DMS 273 (cell line): ENCODE measurements around the gene URB1.
"Not testable (repeated sequence)": the region's sequence is repeated elsewhere in the genome, so short reads cannot be mapped to it uniquely, and the experiment has no call there.

Source experiments
- DNase-seq: peaks from one replicate; lab custom pipeline; 2025; ENCODE audit not compliant: unreplicated experiment; lab: John Stamatoyannopoulos, UW

URB1 gene

GRCh38 chr21:32298148-32298559 lies 94.7 kb downstream of the URB1 start:
- no peak for DNase-seq

GRCh38 chr21:32297449-32297848 lies 95.4 kb downstream of the URB1 start:
- no peak for DNase-seq

DNA sequence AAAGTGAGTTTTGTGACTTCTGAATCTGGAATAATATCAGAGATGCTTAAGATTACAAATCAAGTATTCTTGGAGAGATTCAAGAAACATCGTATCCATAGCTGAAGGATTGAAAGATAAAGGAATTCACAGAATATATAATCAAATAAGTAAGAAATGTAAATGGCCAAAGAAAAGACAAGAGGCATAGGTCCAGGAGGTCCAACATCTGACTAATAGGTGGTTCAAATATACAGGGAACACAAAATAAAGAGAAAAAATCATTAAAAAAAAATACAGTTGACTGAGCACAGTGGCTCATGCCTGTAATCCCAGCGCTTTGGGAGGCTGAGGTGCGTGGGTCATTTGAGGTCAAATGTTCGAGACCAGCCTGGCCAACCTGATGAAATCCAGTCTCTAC lies 107.3 kb downstream of the URB1 start:
- DNase-seq: no peak

GRCh38 chr21:32282992-32283391 lies 109.8 kb downstream of the URB1 start:
- no peak for DNase-seq

DNA sequence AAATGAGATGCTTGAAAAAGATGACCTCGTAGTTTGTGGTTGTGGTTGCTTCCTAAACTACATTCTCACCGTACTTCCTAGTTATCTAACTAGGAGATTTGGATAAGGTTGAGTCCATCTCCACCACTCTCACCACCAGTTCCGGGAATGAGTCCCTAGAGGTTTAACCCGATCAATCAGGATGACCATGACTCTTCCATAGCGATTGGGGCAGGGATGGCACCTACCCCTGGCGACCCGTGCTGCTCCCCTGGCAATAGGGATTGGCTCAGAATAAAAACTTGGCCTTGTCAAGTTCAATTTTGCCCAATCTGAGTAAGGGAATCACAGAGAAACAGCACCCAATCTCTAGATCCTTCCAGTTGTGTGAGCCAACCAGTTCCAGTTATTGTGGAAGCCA lies 111.3 kb downstream of the URB1 start:
- no peak for DNase-seq

- no peak for DNase-seq
Measured at GRCh38 chr21:32279377-32279680, 113.5 kb downstream of the URB1 start.

DNA sequence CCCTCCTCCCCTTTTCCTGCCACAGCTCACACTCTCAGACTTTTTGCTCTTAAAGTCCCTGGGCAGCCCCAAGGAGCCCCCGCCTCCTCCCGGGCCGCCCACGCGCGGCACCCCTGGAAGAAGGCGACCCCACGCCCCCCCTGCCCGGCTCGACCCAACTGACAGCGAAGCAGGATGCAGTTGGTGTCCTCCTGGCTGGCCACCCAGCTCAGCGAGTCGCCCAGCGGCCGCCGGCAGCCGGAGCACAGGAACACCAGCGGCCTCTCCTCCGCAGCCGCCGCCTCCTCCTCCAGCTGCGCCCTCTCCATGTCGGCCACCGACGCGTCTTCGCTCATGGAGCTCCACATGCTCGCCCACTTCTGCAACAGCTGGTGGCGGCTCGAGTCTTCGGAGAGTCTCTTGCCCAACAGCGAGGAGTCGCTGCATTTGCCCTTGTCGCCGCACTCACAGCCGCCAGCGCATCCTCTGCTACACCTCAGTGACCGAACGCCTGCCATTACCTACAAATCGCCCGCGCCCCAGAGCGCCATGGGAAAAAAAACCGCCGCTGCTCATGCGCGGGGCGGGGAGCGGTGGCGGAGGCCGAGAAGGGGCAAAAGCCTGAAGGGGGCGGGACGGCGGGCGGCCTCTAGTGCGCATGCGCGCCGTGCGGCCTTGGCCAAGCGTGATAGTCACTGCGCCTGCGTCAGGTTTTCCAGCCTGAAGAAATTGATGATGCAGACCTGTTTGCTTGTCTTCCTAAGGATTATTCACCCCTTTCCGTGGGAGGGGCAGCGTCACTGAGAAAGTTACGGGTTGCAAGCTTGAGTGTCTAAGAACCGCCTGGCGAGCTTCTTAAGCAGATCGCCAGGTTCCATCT lies 114.1 kb downstream of the URB1 start, which contains the start of gene MIS18A:
TSS of gene MIS18A (minus strand) at position 532 of the 859 bp plus-strand sequence. CDS start at position 497, 35 bp downstream.
- DNase-seq: peak; percentile 98

DNA sequence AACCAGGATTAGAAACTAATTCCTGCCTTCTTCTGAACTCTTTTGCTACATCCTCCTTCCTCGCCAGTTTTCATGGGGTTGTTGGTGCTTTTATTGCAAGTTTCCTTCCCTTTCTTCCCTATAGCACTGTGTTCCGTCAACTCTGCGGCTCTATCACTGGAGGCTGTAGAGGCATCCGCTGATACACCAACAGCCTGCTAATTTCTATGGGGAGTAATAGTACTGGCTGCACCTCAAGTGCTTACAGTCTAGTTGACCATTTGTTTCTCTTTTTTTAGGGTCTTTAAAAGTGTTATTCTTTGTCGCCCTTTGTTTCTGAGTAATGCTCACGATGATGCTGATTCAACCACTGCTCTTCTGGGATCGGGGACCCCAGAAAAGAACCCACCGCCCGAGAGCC lies 114.7 kb downstream of the URB1 start:
- DNase-seq: peak; percentile 38

GRCh38 chr21:32276671-32277070 lies 116.1 kb downstream of the URB1 start:
- no peak for DNase-seq

DNA sequence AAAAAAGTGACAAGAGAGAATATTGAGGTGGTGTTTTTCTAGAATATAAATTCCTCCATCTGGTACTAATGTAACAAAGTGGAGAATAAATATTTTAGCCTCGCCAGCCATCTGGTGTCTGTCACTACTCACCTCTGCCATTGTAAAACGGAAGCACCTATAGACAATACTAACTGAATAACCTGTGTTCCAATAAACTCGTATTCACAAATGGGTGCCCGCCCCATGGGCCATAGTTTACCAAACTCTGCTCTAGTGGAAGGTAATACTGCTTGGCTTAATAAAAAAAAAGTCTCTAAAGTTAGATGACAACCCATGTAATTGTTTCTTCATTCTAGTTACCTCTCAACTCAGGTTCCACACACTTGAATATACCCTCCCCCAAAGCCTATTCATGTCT lies 122.1 kb downstream of the URB1 start:
- DNase-seq: no peak

DNA sequence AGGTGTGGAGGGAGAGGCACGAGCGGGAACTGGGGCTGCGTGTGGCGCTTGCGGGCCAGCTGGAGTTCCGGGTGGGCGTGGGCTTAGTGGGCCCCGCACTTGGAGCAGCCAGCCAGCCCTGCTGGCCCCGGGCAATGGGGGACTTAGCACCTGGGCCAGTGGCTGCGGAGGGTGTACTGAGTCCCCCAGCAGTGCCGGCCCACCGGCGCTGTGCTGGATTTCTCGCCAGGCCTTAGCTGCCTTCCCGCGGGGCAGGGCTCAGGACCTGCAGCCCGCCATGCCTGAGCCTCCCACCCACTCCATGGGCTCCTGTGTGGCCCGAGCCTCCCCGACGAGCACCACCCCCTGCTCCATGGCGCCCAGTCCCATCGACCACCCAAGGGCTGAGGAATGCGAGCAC lies 127.5 kb downstream of the URB1 start:
- DNase-seq: not testable (repeated sequence)

GRCh38 chr21:32261929-32262328 lies 130.9 kb downstream of the URB1 start:
- DNase-seq: no peak
